Measurements from ENCODE around the gene LRRC3C. TPM values are rescaled to one million over a fixed set of nuclear protein-coding genes. Genes with fewer than 3 reads are reported as not detected.

The LRRC3C gene
- total and polyA plus RNA-seq, 12 donors: not detected

GRCh38 chr17:39969375-39969774 lies 41.8 kb downstream of the LRRC3C start:
- Histone ChIP-seq H3K27me3 (peaks cover 0 to 40% (median under 1%) of the 10 kb centered on the region in 7 donors), H3K9me3 (no peaks in the 10 kb centered on the region), H3K27ac (peak overlapping the region in 1 of 10 donors; percentile 79), H3K36me3 (no peaks in the 10 kb centered on the region), H3K4me3 (no peak overlapping the region), H3K4me1 (peaks cover 0 to 57% (median 0%) of the 10 kb centered on the region in 9 donors)
- DNase-seq (no peak), ATAC-seq (no peak)
- TF ChIP-seq CTCF (IDR thresholded peaks at IDR 0.05): no peak
- 62 to 80% methylated on average over 6 of the region's 6 CpGs for WGBS, 2 donors
- intact Hi-C loops (cut with DNase I): no loop called here

- DNase-seq: no peak
- no peak for TF ChIP-seq CTCF (IDR thresholded peaks at IDR 0.05)
- no peak for ATAC-seq
- WGBS, 2 donors: 58 to 61% methylated on average over 7 of the region's 7 CpGs
- Histone ChIP-seq H3K36me3 (no peaks in the 10 kb centered on the region), H3K27me3 (peaks cover 0 to 41% (median 0%) of the 10 kb centered on the region in 7 donors), H3K9me3 (no peaks in the 10 kb centered on the region), H3K27ac (no peak overlapping the region), H3K4me3 (no peak overlapping the region), H3K4me1 (peaks cover 0 to 58% (median 0%) of the 10 kb centered on the region in 9 donors)
- intact Hi-C loops (cut with DNase I): loop anchor here in 2 of 10 donors (10.0 kb wide), 2 partner anchors 85 to 105 kb away; partner anchors contain the start of genes IKZF3 (in 1 of the 2) and ZPBP2 (in 1 of the 2)
Measured at GRCh38 chr17:39970157-39970692, 42.7 kb downstream of the LRRC3C start.

DNA sequence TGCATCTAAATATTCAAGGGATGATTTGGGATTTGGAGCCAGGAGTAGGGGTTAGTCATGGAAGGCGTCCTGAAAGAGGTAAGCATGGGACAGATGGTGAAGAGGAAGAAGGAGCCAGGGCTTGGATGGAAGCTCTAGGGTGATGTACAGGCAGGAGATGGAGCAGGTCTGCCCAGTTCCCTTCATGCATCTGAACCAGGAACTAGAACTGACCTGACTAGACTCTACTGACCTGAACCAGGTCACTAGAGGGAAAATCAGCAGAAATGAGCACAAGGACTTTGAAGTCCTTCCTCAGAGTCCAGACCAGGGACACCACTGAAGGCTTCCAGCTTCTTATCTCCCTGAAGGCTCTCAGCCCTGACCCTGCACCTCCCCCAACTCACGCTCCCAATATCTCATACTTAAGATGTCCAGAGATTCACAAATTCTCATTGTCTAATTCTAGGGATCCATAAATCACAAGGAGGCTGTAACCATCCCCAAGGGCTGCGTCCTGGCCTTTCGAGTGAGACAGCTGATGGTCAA lies 43.6 kb downstream of the LRRC3C start:
- intact Hi-C loops (cut with DNase I): loop anchor here in 2 of 10 donors (10.0 kb wide), 2 partner anchors 86 to 106 kb away; partner anchors contain the start of genes IKZF3 (in 1 of the 2) and ZPBP2 (in 1 of the 2)

DNA sequence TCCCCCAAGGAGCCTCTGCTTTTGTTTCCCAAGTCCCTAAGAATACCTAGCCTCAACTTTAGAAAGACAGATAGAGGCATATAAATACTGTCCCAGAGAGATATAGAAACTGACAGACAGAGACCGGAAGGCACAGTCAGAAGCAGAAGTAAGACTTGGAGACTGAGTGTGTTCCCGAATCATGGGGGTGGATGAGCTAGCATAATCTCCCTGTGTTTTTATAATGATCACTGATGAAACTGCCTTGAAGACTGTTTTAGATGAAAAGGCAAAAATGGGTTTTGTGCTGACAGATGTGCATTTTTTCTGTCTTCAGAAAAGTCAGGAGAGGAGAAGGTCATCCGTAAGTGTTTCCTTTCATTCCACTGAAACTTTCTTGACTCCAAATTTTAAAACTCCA lies 44.7 kb downstream of the LRRC3C start:
- TF ChIP-seq CTCF (IDR thresholded peaks at IDR 0.05): no peak
- Histone ChIP-seq H3K36me3 (no peaks in the 10 kb centered on the region), H3K4me3 (no peak overlapping the region), H3K27ac (peak overlapping the region in 2 of 10 donors; percentile 2 to 82), H3K4me1 (peaks cover 0 to 52% (median 0%) of the 10 kb centered on the region in 9 donors), H3K27me3 (peaks cover 0 to 44% (median 4%) of the 10 kb centered on the region in 7 donors), H3K9me3 (no peaks in the 10 kb centered on the region)
- 28 to 42% methylated on average over 3 of the region's 3 CpGs for WGBS, 2 donors
- intact Hi-C loops (cut with DNase I): loop anchor here in 2 of 10 donors (10.0 kb wide), 2 partner anchors 87 to 107 kb away; partner anchors contain the start of genes IKZF3 (in 1 of the 2) and ZPBP2 (in 1 of the 2)
- DNase-seq (no peak), ATAC-seq (peak in 3 of 8 donors; percentile 33 to 79 (median 61))

More for the DNA sequence above, 43.6 kb downstream of the LRRC3C start:
- DNase-seq (no peak), ATAC-seq (no peak)
- WGBS, 2 donors: 86 to 90% methylated on average over 4 of the region's 4 CpGs
- Histone ChIP-seq H3K36me3 (no peaks in the 10 kb centered on the region), H3K4me1 (peaks cover 0 to 58% (median 0%) of the 10 kb centered on the region in 9 donors), H3K9me3 (no peaks in the 10 kb centered on the region), H3K27ac (no peak overlapping the region), H3K4me3 (no peak overlapping the region), H3K27me3 (peaks cover 0 to 37% (median 0%) of the 10 kb centered on the region in 7 donors)
- TF ChIP-seq CTCF (IDR thresholded peaks at IDR 0.05): no peak
